ENCODE results near the gene SIM2.

DNA sequence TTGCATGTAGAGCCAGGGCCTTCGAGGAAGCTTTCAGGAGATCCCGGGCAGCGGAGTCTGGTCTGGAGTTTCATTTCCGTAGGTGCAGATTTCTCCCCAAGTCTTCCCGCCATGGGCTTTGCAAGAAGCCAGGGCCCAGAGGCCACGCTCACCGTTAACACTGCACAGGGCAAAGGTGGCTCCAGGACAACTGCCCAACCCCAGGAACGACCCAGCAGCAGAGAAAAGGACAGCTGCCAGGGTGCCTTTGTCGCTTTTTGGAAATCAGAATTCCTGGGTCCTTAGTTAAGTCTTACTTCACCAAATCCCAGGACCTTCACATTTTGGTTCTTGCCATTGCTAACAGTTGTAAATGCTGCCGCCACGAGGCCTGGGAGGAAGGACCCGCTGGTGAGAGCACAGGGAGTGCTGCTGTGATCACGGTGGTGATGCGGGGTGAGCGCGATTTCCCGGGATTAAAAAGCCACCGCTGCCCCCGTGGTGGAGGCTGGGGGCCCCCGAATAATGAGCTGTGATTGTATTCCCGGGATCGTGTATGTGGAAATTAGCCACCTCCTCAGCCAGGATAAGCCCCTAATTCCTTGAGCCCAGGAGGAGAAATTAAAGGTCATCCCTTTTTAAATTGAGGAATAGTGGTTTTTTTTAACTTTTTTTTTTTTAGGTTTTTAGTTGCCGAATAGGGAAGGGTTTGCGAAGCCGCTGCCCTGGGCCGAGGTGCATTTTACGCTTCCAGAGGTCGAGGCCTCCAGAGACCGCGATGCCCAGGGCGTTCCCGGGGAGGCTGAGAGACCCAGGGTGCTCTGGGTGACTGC lies 8.2 kb downstream of the SIM2 start:
- TF ChIP-seq, protein P1, sequence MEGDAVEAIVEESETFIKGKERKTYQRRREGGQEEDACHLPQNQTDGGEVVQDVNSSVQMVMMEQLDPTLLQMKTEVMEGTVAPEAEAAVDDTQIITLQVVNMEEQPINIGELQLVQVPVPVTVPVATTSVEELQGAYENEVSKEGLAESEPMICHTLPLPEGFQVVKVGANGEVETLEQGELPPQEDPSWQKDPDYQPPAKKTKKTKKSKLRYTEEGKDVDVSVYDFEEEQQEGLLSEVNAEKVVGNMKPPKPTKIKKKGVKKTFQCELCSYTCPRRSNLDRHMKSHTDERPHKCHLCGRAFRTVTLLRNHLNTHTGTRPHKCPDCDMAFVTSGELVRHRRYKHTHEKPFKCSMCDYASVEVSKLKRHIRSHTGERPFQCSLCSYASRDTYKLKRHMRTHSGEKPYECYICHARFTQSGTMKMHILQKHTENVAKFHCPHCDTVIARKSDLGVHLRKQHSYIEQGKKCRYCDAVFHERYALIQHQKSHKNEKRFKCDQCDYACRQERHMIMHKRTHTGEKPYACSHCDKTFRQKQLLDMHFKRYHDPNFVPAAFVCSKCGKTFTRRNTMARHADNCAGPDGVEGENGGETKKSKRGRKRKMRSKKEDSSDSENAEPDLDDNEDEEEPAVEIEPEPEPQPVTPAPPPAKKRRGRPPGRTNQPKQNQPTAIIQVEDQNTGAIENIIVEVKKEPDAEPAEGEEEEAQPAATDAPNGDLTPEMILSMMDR (IDR thresholded peaks at IDR 0.05; ENCODE audit: low read depth, low read length), result no peak
- TF ChIP-seq EZH2phosphoT487 (IDR thresholded peaks at IDR 0.05; ENCODE audit: low read depth), result no peak
